Caco-2 (cell line): ENCODE results near the gene YAP1. TPM values are rescaled to one million over a fixed set of nuclear protein-coding genes. Genes with fewer than 3 reads are reported as not detected.
A peak's percentile ranks its signal among the peaks of the same experiment; 100 is the strongest.

Experiments
- BruUV-seq: library from RNA; stranded (reverse); fragments of 400-500 nt; replicated peaks from 2 replicates; lab custom pipeline; 2021; lab: Mats Ljungman, UMichigan
- CTCF ChIA-PET: fragments of 300-600 bp; sonication (Branson Sonifier 250); formaldehyde crosslinking; loops from one replicate; lab custom pipeline; 2022; ENCODE audit warnings: antibody characterized with exemption; lab: Charles Lee
- POLR2A ChIA-PET: fragments of 300-600 bp; sonication (Branson Sonifier 250); formaldehyde crosslinking; loops from one replicate; lab custom pipeline; 2022; ENCODE audit warnings: antibody characterized with exemption; lab: Charles Lee
- DNase-seq, 2 experiments: peaks; one replicate each; pipeline versions ENCODE4 v3.0.0 to v3.0.0-alpha.2; 2020 to 2022
- H3K27me3 ChIP-seq: replicated peaks from 2 replicates; pipeline ENCODE4 v1.6.0; 2011; ENCODE audit warnings: low read length; ENCODE audit not compliant: control insufficient read depth, insufficient read depth
- H3K36me3 ChIP-seq: 2 replicates; pipeline ENCODE4 v1.5.1; 2011; ENCODE audit warnings: low read length; ENCODE audit not compliant: control insufficient read depth, insufficient read depth
- H3K4me1 ChIP-seq: fragments of 250-450 bp; sonication (Bioruptor Pico); 2 replicates; pipeline ENCODE4 v1.5.1; 2020; ENCODE audit warnings: mild to moderate bottlenecking
- H3K4me3 ChIP-seq: 2 replicates; pipeline ENCODE4 v1.5.1; 2011; ENCODE audit warnings: low read depth, mild to moderate bottlenecking, control low read depth, low read length
- H3K9me3 ChIP-seq: fragments of 250-450 bp; sonication (Bioruptor Pico); 2 replicates; pipeline ENCODE4 v1.5.1; 2020; ENCODE audit warnings: mild to moderate bottlenecking, moderate library complexity
- H3K27ac Mint-ChIP-seq: one replicate; pipeline ENCODE4 v1.8.0; 2022; ENCODE audit warnings: mixed read lengths; ENCODE audit not compliant: unreplicated experiment
- H3K27me3 Mint-ChIP-seq: one replicate; pipeline ENCODE4 v1.8.0; 2022; ENCODE audit warnings: mixed read lengths; ENCODE audit not compliant: insufficient read depth, unreplicated experiment
- H3K36me3 Mint-ChIP-seq: one replicate; pipeline ENCODE4 v1.8.0; 2022; ENCODE audit warnings: mild to moderate bottlenecking, mixed read lengths; ENCODE audit not compliant: insufficient read depth, unreplicated experiment
- H3K4me1 Mint-ChIP-seq: one replicate; pipeline ENCODE4 v1.8.0; 2022; ENCODE audit warnings: low read depth, mixed read lengths; ENCODE audit not compliant: unreplicated experiment
- H3K4me3 Mint-ChIP-seq: one replicate; pipeline ENCODE4 v1.8.0; 2022; ENCODE audit warnings: mild to moderate bottlenecking, moderate library complexity, mixed read lengths; ENCODE audit not compliant: unreplicated experiment
- H3K9me3 Mint-ChIP-seq: one replicate; pipeline ENCODE4 v1.8.0; 2022; ENCODE audit warnings: mixed read lengths; ENCODE audit not compliant: unreplicated experiment
- intact Hi-C: fragments of 100-400 bp; cut with micrococcal nuclease; formaldehyde crosslinking; loops from one replicate; pipeline ENCODE4 v1.10.0; 2022; ENCODE audit not compliant: unreplicated experiment
- total RNA-seq: library from RNA; stranded (reverse); gene quantifications from 2 replicates; pipeline ENCODE4 v1.2.3, GENCODE V29; 2022
- TF ChIP-seq, protein P1 (sequence below), 2 experiments: fragments of 200-600 bp in 1 of 2; IDR thresholded peaks; 1 replicate in 1 of 2; 2 replicates in 1 of 2; pipeline versions ENCODE4 v1.5.1 to v1.8.0; 2011 to 2022; ENCODE audit warnings: antibody characterized with exemption in 1 of 2, control low read depth in 1 of 2, inconsistent platforms in 1 of 2, low read depth in 1 of 2, low read length in 1 of 2, mild to moderate bottlenecking in 1 of 2, moderate library complexity in 1 of 2; ENCODE audit not compliant: insufficient read depth in 1 of 2, severe bottlenecking in 1 of 2, unreplicated experiment in 1 of 2

The YAP1 gene
- total RNA-seq, 1 experiment from 2014 or later = 207 TPM

DNA sequence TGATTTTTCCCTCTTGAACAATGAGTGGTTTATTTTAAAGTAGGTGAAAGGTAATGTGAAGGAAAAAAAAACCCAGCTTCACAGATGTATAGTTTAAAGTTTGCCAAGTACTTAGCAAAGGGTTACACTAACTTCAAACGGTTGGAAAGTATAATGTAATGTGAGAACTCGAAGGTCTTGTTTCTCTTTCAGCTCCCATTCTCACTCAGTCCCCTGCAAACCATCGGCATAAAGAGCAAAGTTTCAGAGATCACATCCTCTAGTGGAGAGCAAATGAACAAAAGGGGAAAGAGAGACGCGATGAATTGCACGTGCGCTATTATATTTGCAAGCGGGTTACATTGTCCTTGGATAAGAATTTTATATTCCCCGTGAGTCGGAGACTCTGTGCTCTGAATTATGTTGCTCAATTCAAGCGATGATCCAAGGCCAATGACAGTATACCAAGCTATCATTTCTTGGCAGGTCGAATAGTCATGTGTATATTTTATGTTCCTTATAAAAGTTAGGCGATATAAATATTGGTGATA, 169.5 kb downstream of the YAP1 start:
- Mint-ChIP-seq H3K27ac (peak overlapping the region; percentile 13), H3K27me3 (no peaks in the 10 kb centered on the region), H3K4me3 (peak overlapping the region; percentile 56), H3K36me3 (no peaks in the 10 kb centered on the region), H3K4me1 (peaks cover 29% of the 10 kb centered on the region), H3K9me3 (no peaks in the 10 kb centered on the region)
- no peaks in the 10 kb centered on the region for H3K9me3 ChIP-seq
- intact Hi-C loops = no loop called here
- H3K36me3 ChIP-seq = no peaks in the 10 kb centered on the region
- no peak overlapping the region for H3K4me3 ChIP-seq
- peak in 1 of 2 experiments; percentile 43 for DNase-seq
- TF ChIP-seq, protein P1, sequence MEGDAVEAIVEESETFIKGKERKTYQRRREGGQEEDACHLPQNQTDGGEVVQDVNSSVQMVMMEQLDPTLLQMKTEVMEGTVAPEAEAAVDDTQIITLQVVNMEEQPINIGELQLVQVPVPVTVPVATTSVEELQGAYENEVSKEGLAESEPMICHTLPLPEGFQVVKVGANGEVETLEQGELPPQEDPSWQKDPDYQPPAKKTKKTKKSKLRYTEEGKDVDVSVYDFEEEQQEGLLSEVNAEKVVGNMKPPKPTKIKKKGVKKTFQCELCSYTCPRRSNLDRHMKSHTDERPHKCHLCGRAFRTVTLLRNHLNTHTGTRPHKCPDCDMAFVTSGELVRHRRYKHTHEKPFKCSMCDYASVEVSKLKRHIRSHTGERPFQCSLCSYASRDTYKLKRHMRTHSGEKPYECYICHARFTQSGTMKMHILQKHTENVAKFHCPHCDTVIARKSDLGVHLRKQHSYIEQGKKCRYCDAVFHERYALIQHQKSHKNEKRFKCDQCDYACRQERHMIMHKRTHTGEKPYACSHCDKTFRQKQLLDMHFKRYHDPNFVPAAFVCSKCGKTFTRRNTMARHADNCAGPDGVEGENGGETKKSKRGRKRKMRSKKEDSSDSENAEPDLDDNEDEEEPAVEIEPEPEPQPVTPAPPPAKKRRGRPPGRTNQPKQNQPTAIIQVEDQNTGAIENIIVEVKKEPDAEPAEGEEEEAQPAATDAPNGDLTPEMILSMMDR (IDR thresholded peaks at IDR 0.05; ENCODE audit: insufficient read depth in 1 of 2, low read depth in 1 of 2, low read length in 1 of 2, severe bottlenecking in 1 of 2, unreplicated experiment in 1 of 2) = peak; percentile 18 to 32
- BruUV-seq = no TSS peak
- peaks cover 24% of the 10 kb centered on the region for H3K4me1 ChIP-seq
- no peaks in the 10 kb centered on the region for H3K27me3 ChIP-seq
- CTCF ChIA-PET = interaction anchor here (0.6 to 1.6 kb wide), 4 partner anchors 11 to 101 kb away, joined by 3 to 14 read pairs (median 4); no protein-coding TSS in a partner anchor
- POLR2A ChIA-PET = interaction anchor here (1.4 kb wide), 1 partner anchor 11 kb away, joined by 6 read pairs; no protein-coding TSS in a partner anchor

DNA sequence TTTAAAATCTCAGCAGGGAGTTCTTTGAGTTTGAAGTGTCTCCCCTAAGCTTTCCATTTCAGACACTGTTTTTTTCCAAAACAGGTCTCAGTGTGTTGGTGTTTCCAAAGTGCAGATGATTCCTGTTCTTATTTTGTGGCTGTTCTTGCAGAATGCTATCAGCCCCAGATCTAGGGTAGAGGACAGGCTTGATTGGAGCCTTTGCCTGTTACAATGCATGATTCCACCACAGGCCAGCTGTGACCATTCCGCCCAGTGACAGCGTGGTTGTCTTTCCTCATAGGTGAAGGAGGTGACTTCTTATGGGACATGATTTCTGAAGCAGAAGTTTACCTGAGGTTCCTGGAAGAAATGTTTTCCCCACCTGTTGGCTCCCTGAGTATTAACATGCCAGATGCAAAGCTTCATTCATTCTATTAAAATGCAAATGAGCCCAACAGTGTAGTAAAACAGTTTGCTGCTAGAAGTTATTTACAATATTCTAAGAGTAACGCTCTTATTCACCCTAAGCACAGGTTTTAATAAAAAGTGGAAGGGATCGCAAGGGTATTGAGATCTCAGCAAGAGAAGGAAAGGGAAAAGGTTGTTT, 170.1 kb downstream of the YAP1 start:
- intact Hi-C loops = no loop called here
- POLR2A ChIA-PET = interaction anchor here (1.4 kb wide), 1 partner anchor 12 kb away, joined by 6 read pairs; no protein-coding TSS in a partner anchor

More for the DNA sequence above, 170.1 kb downstream of the YAP1 start:
- CTCF ChIA-PET = interaction anchor here (0.6 to 1.6 kb wide), 4 partner anchors 11 to 102 kb away, joined by 3 to 14 read pairs (median 4); no protein-coding TSS in a partner anchor
- Mint-ChIP-seq H3K4me1 (peaks cover 27% of the 10 kb centered on the region), H3K36me3 (no peaks in the 10 kb centered on the region), H3K27ac (no peak overlapping the region), H3K9me3 (no peaks in the 10 kb centered on the region), H3K27me3 (no peaks in the 10 kb centered on the region), H3K4me3 (peak overlapping the region; percentile 56)
- no peak for DNase-seq
- no peak overlapping the region for H3K4me3 ChIP-seq
- BruUV-seq = no TSS peak
- TF ChIP-seq, protein P1 (IDR thresholded peaks at IDR 0.05; ENCODE audit: insufficient read depth in 1 of 2, low read depth in 1 of 2, low read length in 1 of 2, severe bottlenecking in 1 of 2, unreplicated experiment in 1 of 2) = no peak
- peaks cover 23% of the 10 kb centered on the region for H3K4me1 ChIP-seq
- H3K27me3 ChIP-seq = no peaks in the 10 kb centered on the region
- no peaks in the 10 kb centered on the region for H3K9me3 ChIP-seq
- no peaks in the 10 kb centered on the region for H3K36me3 ChIP-seq

Other genes starting within 250 kb of the YAP1 start
- 4.3 and 4.6 TPM in 2 replicates for gene CEP126, start 195.4 kb upstream of the YAP1 start, total RNA-seq
- not detected in 2 replicates for gene ANGPTL5, start 193.9 kb upstream of the YAP1 start, total RNA-seq
- 2.2 and 3.9 TPM in 2 replicates for gene CFAP300, start 63.0 kb upstream of the YAP1 start, total RNA-seq
- 1.4 and 2.2 TPM in 2 replicates for gene BIRC3, start 207.0 kb downstream of the YAP1 start, total RNA-seq
- 52.7 and 53.5 TPM in 2 replicates for gene BIRC2, start 236.8 kb downstream of the YAP1 start, total RNA-seq